GM12891 (cell line): ENCODE data around the gene SPAG16.

Source experiments
- PAX5 ChIP-seq: IDR thresholded peaks from 2 replicates; pipeline ENCODE4 v1.6.1; 2011; ENCODE audit warnings: low read length, moderate library complexity, mild to moderate bottlenecking; ENCODE audit not compliant: insufficient read depth, severe bottlenecking
- POLR2A ChIP-seq: IDR thresholded peaks from 2 replicates; pipeline ENCODE4 v1.6.1; 2011; ENCODE audit warnings: low read depth, low read length, control low read depth
- POLR2AphosphoS5 ChIP-seq: IDR thresholded peaks from 2 replicates; pipeline ENCODE4 v1.6.1; 2011; ENCODE audit warnings: low read depth, low read length, control low read depth
- POU2F2 ChIP-seq: IDR thresholded peaks from 2 replicates; pipeline ENCODE4 v1.6.1; 2011; ENCODE audit warnings: low read depth, mild to moderate bottlenecking, control low read depth, low read length, moderate library complexity
- SPI1 ChIP-seq: IDR thresholded peaks from 2 replicates; pipeline ENCODE4 v1.6.1; 2011; ENCODE audit warnings: low read depth, low read length, control low read depth
- TAF1 ChIP-seq: IDR thresholded peaks from 2 replicates; pipeline ENCODE4 v1.6.1; 2011; ENCODE audit warnings: low read depth, low read length, control low read depth

GRCh38 chr2:214361116-214361515, 1076.9 kb downstream of the SPAG16 start:
- TF ChIP-seq POLR2A: no peak
- no peak for TF ChIP-seq POLR2AphosphoS5
- TF ChIP-seq TAF1: no peak
- TF ChIP-seq SPI1: no peak
- TF ChIP-seq PAX5: no peak
- no peak for TF ChIP-seq POU2F2
